A673 (cell line): ENCODE measurements around the gene DHX15.

ENCODE experiments used
- CTCF ChIP-seq: fragments of 300-800, 200-600 bp; sonication (generic); conservative IDR thresholded peaks from 2 replicates; pipeline ENCODE4 v1.5.1; 2017; ENCODE audit warnings: low read depth, mild to moderate bottlenecking, antibody characterized with exemption, low read length, moderate library complexity, mixed read lengths
- EZH2 ChIP-seq: fragments of 200-600 bp; sonication (generic); IDR thresholded peaks from 2 replicates; pipeline ENCODE4 v1.6.1; 2017; ENCODE audit warnings: borderline replicate concordance, low read depth, mild to moderate bottlenecking, mixed read lengths, antibody characterized with exemption, low read length; ENCODE audit not compliant: poor library complexity, severe bottlenecking

- no peak for TF ChIP-seq CTCF
- TF ChIP-seq EZH2 = no peak
These were observed 64.7 kb downstream of the DHX15 start for GRCh38 chr4:24519649-24520048.
